Tibial nerve (tissue), 3 donors: ENCODE results near the gene C12orf75.

Experiments used
- POLR2A ChIP-seq, 2 donors: fragments of 450-650 bp; IDR thresholded peaks; one replicate each; pipeline ENCODE4 v1.6.1; 2017; ENCODE audit warnings: antibody characterized with exemption in 2 of 2, mild to moderate bottlenecking in 2 of 2, moderate library complexity in 2 of 2
- TF ChIP-seq, protein P1 (sequence below), 5 experiments: fragments of 200-600 bp in 3 of 5; fragments of 450-650 bp in 2 of 5; sonication (generic) in 3 of 5; IDR thresholded peaks; one replicate each; pipeline ENCODE4 v1.5.1; 2016 to 2019; ENCODE audit warnings: antibody characterized with exemption in 5 of 5, mild to moderate bottlenecking in 3 of 5, moderate library complexity in 2 of 5

DNA sequence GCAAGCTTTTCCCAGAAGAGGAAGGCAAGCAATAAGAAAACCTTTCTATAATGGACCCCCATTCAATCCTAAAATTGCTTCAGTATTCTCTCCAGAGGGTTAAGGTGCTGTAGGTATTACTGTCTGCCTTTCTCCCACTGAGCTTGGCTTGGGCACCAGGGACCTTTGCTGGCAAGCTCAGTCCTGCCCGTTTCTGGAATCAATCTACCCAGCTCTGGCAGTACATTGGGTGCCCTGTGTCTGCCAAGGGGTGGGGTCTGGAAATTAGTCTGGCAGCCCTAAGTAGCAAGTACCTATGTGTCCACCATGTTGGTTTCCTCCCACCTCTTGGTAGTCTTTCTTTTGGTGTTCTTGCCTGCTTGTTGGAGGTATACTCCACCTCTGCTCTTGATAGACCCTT, 72.6 kb downstream of the C12orf75 start:
- TF ChIP-seq, protein P1, sequence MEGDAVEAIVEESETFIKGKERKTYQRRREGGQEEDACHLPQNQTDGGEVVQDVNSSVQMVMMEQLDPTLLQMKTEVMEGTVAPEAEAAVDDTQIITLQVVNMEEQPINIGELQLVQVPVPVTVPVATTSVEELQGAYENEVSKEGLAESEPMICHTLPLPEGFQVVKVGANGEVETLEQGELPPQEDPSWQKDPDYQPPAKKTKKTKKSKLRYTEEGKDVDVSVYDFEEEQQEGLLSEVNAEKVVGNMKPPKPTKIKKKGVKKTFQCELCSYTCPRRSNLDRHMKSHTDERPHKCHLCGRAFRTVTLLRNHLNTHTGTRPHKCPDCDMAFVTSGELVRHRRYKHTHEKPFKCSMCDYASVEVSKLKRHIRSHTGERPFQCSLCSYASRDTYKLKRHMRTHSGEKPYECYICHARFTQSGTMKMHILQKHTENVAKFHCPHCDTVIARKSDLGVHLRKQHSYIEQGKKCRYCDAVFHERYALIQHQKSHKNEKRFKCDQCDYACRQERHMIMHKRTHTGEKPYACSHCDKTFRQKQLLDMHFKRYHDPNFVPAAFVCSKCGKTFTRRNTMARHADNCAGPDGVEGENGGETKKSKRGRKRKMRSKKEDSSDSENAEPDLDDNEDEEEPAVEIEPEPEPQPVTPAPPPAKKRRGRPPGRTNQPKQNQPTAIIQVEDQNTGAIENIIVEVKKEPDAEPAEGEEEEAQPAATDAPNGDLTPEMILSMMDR (IDR thresholded peaks at IDR 0.05) = no peak
- no peak for TF ChIP-seq POLR2A (IDR thresholded peaks at IDR 0.05)
